Subcutaneous adipose tissue (tissue), 4 donors: ENCODE measurements around the gene FGGY. TPM values are rescaled to one million over a fixed set of nuclear protein-coding genes. Genes with fewer than 3 reads are reported as not detected.

ENCODE experiments used
- total RNA-seq, 4 donors: library from RNA; depleted of rRNA; stranded (reverse); fragments of >200 nt; gene quantifications; one replicate each; pipeline ENCODE4 v1.1.0, GENCODE V29; 2016
- TF ChIP-seq, protein P1 (sequence below): fragments of 450-650 bp; IDR thresholded peaks from one replicate; pipeline ENCODE4 v1.5.1; 2016; ENCODE audit warnings: low read depth, mild to moderate bottlenecking, control low read depth, antibody characterized with exemption, moderate library complexity

Gene FGGY
- total RNA-seq, 4 donors from 2014 or later = 7.8 to 19.2 (median 12.5) TPM

GRCh38 chr1:59675936-59676335, 379.0 kb downstream of the FGGY start:
- TF ChIP-seq, protein P1, sequence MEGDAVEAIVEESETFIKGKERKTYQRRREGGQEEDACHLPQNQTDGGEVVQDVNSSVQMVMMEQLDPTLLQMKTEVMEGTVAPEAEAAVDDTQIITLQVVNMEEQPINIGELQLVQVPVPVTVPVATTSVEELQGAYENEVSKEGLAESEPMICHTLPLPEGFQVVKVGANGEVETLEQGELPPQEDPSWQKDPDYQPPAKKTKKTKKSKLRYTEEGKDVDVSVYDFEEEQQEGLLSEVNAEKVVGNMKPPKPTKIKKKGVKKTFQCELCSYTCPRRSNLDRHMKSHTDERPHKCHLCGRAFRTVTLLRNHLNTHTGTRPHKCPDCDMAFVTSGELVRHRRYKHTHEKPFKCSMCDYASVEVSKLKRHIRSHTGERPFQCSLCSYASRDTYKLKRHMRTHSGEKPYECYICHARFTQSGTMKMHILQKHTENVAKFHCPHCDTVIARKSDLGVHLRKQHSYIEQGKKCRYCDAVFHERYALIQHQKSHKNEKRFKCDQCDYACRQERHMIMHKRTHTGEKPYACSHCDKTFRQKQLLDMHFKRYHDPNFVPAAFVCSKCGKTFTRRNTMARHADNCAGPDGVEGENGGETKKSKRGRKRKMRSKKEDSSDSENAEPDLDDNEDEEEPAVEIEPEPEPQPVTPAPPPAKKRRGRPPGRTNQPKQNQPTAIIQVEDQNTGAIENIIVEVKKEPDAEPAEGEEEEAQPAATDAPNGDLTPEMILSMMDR = no peak

GRCh38 chr1:59678040-59678439, 381.1 kb downstream of the FGGY start:
- TF ChIP-seq, protein P1 = no peak

- TF ChIP-seq, protein P1 = no peak
Observed at GRCh38 chr1:59678493-59679228, 381.8 kb downstream of the FGGY start.

DNA sequence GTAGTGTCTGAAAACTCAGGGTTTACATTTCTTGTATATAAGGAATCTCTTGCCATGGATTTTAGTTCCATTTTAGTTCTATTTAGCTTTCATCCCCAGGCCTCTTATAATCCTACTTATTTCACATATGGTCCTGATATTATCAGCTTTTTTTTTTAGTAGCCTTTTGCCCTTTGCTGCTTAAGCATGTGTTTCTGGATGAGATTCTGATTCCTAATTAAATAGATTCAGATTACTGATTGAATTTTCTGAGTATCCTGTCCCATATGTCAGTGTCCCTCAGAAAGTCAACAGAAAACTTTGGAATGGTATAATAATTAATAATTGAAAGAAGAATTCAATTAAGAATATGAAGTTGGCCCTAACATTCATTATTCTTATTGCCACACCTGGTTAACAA, 383.1 kb downstream of the FGGY start:
- TF ChIP-seq, protein P1 = no peak

- TF ChIP-seq, protein P1 = no peak
Observed at GRCh38 chr1:59682396-59683080, 385.6 kb downstream of the FGGY start.

GRCh38 chr1:59683197-59683596, 386.3 kb downstream of the FGGY start:
- TF ChIP-seq, protein P1 = no peak

- TF ChIP-seq, protein P1 = no peak
Observed at GRCh38 chr1:59684698-59685097, 387.8 kb downstream of the FGGY start.
